ENCODE results near the gene CFDP1.
A peak's percentile ranks its signal among the peaks of the same experiment; 100 is the strongest.

Gene CFDP1

DNA sequence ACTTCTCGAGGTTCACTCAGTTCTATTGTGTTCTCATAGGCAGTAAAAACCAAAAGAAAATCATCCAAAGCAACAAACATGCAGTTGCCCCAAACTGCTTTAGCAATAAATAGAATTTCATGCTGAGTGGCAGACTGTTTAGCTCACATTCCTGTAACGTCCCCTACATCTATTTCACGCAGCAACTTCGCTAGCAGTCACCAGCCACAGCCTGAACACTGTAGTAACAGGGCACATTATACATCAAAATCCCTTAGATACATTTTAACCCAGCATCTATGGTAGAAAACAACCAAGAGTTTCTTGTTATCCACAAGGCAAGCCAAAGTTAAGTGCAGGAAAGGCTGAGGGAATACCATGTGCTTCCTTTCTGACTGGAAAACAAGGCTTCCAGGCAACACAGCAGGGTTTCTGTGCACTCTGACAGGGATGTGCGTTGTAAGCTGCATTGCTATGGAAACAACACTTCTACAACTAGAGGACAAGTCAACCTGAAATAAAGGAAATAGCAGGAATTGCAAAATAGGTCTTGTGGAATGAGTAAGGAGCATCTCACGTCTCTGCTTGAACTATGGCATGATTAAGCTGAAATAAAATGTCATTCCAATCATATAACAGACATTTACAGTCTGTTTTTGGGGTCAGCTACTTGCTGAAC lies 55.4 kb downstream of the CFDP1 start:
- TF ChIP-seq POLR2A (IDR thresholded peaks at IDR 0.05; ENCODE audit: extremely low read depth, insufficient read length) (no peak), CTCF (IDR thresholded peaks at IDR 0.05; ENCODE audit: low read depth, low read length) (no peak), MYC (IDR thresholded peaks at IDR 0.05; ENCODE audit: low read depth, low read length) (no peak)
- TF ChIP-seq, protein P1, sequence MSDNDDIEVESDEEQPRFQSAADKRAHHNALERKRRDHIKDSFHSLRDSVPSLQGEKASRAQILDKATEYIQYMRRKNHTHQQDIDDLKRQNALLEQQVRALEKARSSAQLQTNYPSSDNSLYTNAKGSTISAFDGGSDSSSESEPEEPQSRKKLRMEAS (IDR thresholded peaks at IDR 0.05; ENCODE audit: low read depth, low read length) = no peak
- no peak overlapping the region for H3K4me3 ChIP-seq (ENCODE audit: low read depth, low read length)
- peak; percentile 5 for DNase-seq (ENCODE audit: low read depth)

DNA sequence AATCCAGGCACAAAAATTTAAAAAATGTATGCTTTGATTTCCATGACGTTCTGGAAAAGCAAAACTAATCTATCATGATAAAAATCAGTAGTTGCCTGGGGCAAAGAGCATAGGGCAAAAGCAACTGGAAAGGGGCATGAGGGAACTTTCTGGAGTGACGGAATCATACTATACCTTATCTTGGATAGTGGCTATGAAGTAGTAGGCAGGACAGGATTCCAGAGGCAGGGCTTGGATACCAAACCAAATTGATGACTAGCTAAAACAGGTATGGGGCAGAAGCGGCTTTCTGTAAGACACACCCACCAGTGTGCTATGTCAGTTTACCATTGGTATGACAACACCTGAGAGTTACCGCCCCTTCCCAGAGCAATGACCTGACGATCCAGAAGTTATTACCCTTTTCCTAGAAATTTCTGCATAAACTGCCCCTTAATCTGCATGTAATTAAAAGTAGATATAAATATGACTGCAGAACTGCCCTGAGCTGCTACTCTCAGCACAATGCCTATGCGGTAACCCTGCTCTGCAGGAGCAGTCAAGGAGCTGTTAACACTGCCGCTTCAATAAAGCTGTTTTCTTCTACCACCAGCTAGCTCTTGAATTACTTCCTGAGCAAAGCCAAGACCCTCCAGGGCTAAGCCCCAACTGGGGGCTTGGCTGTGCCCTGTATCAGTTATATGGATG lies 56.7 kb downstream of the CFDP1 start:
- TF ChIP-seq, protein P1 (IDR thresholded peaks at IDR 0.05; ENCODE audit: low read depth, low read length) = no peak
- no peak for TF ChIP-seq POLR2A (IDR thresholded peaks at IDR 0.05; ENCODE audit: extremely low read depth, insufficient read length)
- TF ChIP-seq MYC (IDR thresholded peaks at IDR 0.05; ENCODE audit: low read depth, low read length) = no peak
- no peak for TF ChIP-seq CTCF (IDR thresholded peaks at IDR 0.05; ENCODE audit: low read depth, low read length)
- no peak for DNase-seq (ENCODE audit: low read depth)
- H3K4me3 ChIP-seq (ENCODE audit: low read depth, low read length) = no peak overlapping the region

DNA sequence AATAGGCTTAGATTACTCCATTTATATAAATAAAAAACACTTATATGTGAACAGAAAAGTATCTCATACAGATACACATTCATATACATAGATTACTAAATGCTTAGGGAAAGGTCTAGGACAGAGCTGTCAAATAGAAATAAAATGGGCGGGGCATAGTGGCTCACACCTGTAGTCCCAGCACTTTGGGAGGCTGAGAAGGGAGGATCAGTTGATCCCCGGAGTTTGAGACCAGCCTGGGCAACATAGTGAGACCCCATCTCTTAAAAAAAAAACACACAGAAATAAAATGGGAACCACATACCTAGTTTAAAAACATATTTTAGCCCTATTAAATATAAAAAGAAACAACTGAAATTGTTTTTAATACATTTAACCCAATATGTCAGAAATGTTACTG lies 58.9 kb downstream of the CFDP1 start:
- H3K4me3 ChIP-seq (ENCODE audit: low read depth, low read length) = no peak overlapping the region
- TF ChIP-seq, protein P1 (IDR thresholded peaks at IDR 0.05; ENCODE audit: low read depth, low read length) = no peak
- TF ChIP-seq MYC (IDR thresholded peaks at IDR 0.05; ENCODE audit: low read depth, low read length) (no peak), POLR2A (IDR thresholded peaks at IDR 0.05; ENCODE audit: extremely low read depth, insufficient read length) (no peak), CTCF (IDR thresholded peaks at IDR 0.05; ENCODE audit: low read depth, low read length) (no peak)
- no peak for DNase-seq (ENCODE audit: low read depth)

DNA sequence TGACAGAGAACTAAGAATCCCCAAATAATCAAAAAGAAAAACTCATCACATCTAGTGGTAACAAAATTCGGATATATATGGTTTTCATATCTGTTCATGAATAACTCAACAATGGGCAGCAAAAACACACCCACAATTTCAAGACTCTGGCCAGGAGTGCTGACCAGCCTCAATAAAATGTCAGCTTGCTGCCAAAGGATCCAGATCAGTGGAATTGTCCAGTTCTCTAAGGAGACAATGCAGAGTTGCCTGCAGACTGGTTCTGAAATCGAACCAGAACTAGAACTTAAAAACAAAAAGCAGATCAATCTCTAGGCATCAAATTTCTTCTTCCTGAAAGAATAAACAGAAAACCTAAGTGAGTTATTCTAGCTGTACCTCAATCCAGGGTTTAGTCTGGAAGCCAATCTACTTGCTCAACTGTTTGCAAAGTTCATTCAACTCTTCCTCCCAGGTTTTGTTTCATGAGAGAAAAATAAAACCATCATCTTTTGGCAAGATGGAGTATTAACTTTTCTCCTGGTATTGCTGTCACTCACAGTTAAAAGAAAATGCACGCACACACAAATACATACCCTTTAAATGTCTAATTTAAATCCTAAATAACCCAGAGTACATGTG lies 61.0 kb downstream of the CFDP1 start:
- no peak for DNase-seq (ENCODE audit: low read depth)
- TF ChIP-seq POLR2A (IDR thresholded peaks at IDR 0.05; ENCODE audit: extremely low read depth, insufficient read length) (no peak), MYC (IDR thresholded peaks at IDR 0.05; ENCODE audit: low read depth, low read length) (no peak), CTCF (IDR thresholded peaks at IDR 0.05; ENCODE audit: low read depth, low read length) (no peak)
- TF ChIP-seq, protein P1 (IDR thresholded peaks at IDR 0.05; ENCODE audit: low read depth, low read length) = no peak
- H3K4me3 ChIP-seq (ENCODE audit: low read depth, low read length) = no peak overlapping the region

DNA sequence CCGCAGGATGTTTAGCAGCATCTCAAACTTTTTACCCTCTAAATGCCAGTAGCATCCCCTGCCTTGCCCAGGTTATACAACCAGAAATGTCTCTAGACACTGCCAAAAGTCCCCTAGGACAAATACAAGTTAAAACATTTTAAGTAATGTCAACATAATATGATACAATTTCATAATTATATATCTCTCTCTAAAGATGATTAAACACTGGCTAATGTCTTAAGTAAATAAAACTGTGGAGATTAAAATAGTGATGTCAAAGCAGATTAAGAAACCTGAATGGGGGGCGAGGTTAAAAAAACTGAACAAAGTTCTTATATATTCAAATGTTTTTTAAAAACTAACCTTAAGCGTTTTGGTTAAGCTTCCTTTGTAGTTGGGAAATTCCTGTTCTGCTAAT lies 62.1 kb downstream of the CFDP1 start:
- TF ChIP-seq, protein P1 (IDR thresholded peaks at IDR 0.05; ENCODE audit: low read depth, low read length) = no peak
- TF ChIP-seq MYC (IDR thresholded peaks at IDR 0.05; ENCODE audit: low read depth, low read length) (no peak), POLR2A (IDR thresholded peaks at IDR 0.05; ENCODE audit: extremely low read depth, insufficient read length) (no peak), CTCF (IDR thresholded peaks at IDR 0.05; ENCODE audit: low read depth, low read length) (no peak)
- no peak for DNase-seq (ENCODE audit: low read depth)

More for the DNA sequence above, 62.1 kb downstream of the CFDP1 start:
- no peak overlapping the region for H3K4me3 ChIP-seq (ENCODE audit: low read depth, low read length)
